NOMO-1 treated with DMSO at 0.1 percent for 48 hours (cell line): ENCODE measurements around the gene RPH3AL.
"Not testable (repeated sequence)": the region's sequence is repeated elsewhere in the genome, so short reads cannot be mapped to it uniquely, and the experiment has no call there.

Experiments
- DNase-seq: peaks from one replicate; lab custom pipeline; 2025; ENCODE audit not compliant: unreplicated experiment; lab: John Stamatoyannopoulos, UW

The RPH3AL gene

GRCh38 chr17:283911-284675 is 68.5 kb downstream of the RPH3AL start:
- no peak for DNase-seq

- DNase-seq, result no peak
Observed at GRCh38 chr17:282912-283882, 69.4 kb downstream of the RPH3AL start.

- DNase-seq, result peak; percentile 67
Observed at GRCh38 chr17:282000-282911, 70.4 kb downstream of the RPH3AL start.

- DNase-seq, result no peak
Observed at GRCh38 chr17:281365-281999, 71.1 kb downstream of the RPH3AL start.

- DNase-seq, result no peak
Observed at GRCh38 chr17:280901-281300, 71.7 kb downstream of the RPH3AL start.

GRCh38 chr17:280216-280615 is 72.4 kb downstream of the RPH3AL start:
- no peak for DNase-seq

- DNase-seq, result no peak
Observed at GRCh38 chr17:279776-280175, 72.8 kb downstream of the RPH3AL start.

GRCh38 chr17:279331-279730 is 73.3 kb downstream of the RPH3AL start:
- no peak for DNase-seq

GRCh38 chr17:278676-279059 is 73.9 kb downstream of the RPH3AL start:
- no peak for DNase-seq

- no peak for DNase-seq
Observed at GRCh38 chr17:278055-278675, 74.4 kb downstream of the RPH3AL start.

- no peak for DNase-seq
Observed at GRCh38 chr17:274902-275301, 77.7 kb downstream of the RPH3AL start.

- no peak for DNase-seq
Observed at GRCh38 chr17:273981-274832, 78.4 kb downstream of the RPH3AL start.

GRCh38 chr17:272856-273255 is 79.8 kb downstream of the RPH3AL start:
- not testable (repeated sequence) for DNase-seq

- DNase-seq, result not testable (repeated sequence)
Observed at GRCh38 chr17:271928-272623, 80.5 kb downstream of the RPH3AL start.

GRCh38 chr17:269616-270514 is 82.7 kb downstream of the RPH3AL start:
- no peak for DNase-seq

- DNase-seq, result no peak
Observed at GRCh38 chr17:266701-267667, 85.6 kb downstream of the RPH3AL start.
